NCI-H1092 treated with DMSO at 0.1 percent for 48 hours (cell line): ENCODE results near the gene SEPTIN10.
A peak's percentile ranks its signal among the peaks of the same experiment; 100 is the strongest.
"Not testable (repeated sequence)": the region's sequence is repeated elsewhere in the genome, so short reads cannot be mapped to it uniquely, and the experiment has no call there.

ENCODE experiments used
- DNase-seq: peaks from one replicate; lab custom pipeline; 2025; lab: John Stamatoyannopoulos, UW

SEPTIN10 gene

GRCh38 chr2:109545828-109546713 is 67.7 kb downstream of the SEPTIN10 start:
- DNase-seq = peak; percentile 10

GRCh38 chr2:109542384-109542783 is 71.4 kb downstream of the SEPTIN10 start:
- DNase-seq = no peak

- no peak for DNase-seq
Observed at GRCh38 chr2:109538546-109538945, 75.2 kb downstream of the SEPTIN10 start.

GRCh38 chr2:109537565-109538222 is 76.1 kb downstream of the SEPTIN10 start:
- no peak for DNase-seq

GRCh38 chr2:109536556-109536955 is 77.2 kb downstream of the SEPTIN10 start:
- not testable (repeated sequence) for DNase-seq

- DNase-seq = no peak
Observed at GRCh38 chr2:109535217-109535946, 78.4 kb downstream of the SEPTIN10 start.

- no peak for DNase-seq
Observed at GRCh38 chr2:109533823-109534222, 79.9 kb downstream of the SEPTIN10 start.

GRCh38 chr2:109532728-109533076 is 81.1 kb downstream of the SEPTIN10 start:
- no peak for DNase-seq

GRCh38 chr2:109531896-109532727 is 81.7 kb downstream of the SEPTIN10 start:
- no peak for DNase-seq

- DNase-seq = no peak
Observed at GRCh38 chr2:109531221-109531620, 82.5 kb downstream of the SEPTIN10 start.

GRCh38 chr2:109530712-109531111 is 83.1 kb downstream of the SEPTIN10 start:
- no peak for DNase-seq

GRCh38 chr2:109529532-109530449 is 84.0 kb downstream of the SEPTIN10 start:
- no peak for DNase-seq

- DNase-seq = no peak
Observed at GRCh38 chr2:109528811-109529501, 84.8 kb downstream of the SEPTIN10 start.

- DNase-seq = no peak
Observed at GRCh38 chr2:109527846-109528705, 85.7 kb downstream of the SEPTIN10 start.

GRCh38 chr2:109527079-109527478 is 86.7 kb downstream of the SEPTIN10 start:
- no peak for DNase-seq

- no peak for DNase-seq
Observed at GRCh38 chr2:109526442-109526970, 87.3 kb downstream of the SEPTIN10 start.

GRCh38 chr2:109525836-109526235 is 87.9 kb downstream of the SEPTIN10 start:
- DNase-seq = no peak

GRCh38 chr2:109523536-109524361 is 90.0 kb downstream of the SEPTIN10 start:
- peak; percentile 1 for DNase-seq
